GM21786 (cell line): ENCODE results near the gene RPL10L.

Source experiments
- ATAC-seq: cut with Tn5 transposase; IDR thresholded peaks from one replicate; pipeline ENCODE4 v1.9.1; 2021; ENCODE audit not compliant: unreplicated experiment

Gene RPL10L

GRCh38 chr14:46651526-46652144 lies at the start of gene RPL10L:
Gene RPL10L, minus strand, starts transcription at chr14:46651781. Its CDS starts 45 bp downstream, at chr14:46651736.
- no peak for ATAC-seq

- no peak for ATAC-seq
Measured at GRCh38 chr14:46691819-46692218, 40.2 kb upstream of the RPL10L start.

- ATAC-seq = no peak
Measured at GRCh38 chr14:46686652-46687051, 35.1 kb upstream of the RPL10L start.

GRCh38 chr14:46672128-46672527 lies 20.5 kb upstream of the RPL10L start:
- no peak for ATAC-seq

- ATAC-seq = no peak
Measured at GRCh38 chr14:46663382-46663781, 11.8 kb upstream of the RPL10L start.

GRCh38 chr14:46661728-46662127 lies 10.1 kb upstream of the RPL10L start:
- ATAC-seq = no peak

- ATAC-seq = no peak
Measured at GRCh38 chr14:46653031-46653755, 1.6 kb upstream of the RPL10L start.

GRCh38 chr14:46646796-46647195 lies 4.8 kb downstream of the RPL10L start:
- no peak for ATAC-seq

- no peak for ATAC-seq
Measured at GRCh38 chr14:46626876-46627275, 24.7 kb downstream of the RPL10L start.
